HG02973 (cell line): ENCODE data around the gene BRICD5.

ENCODE experiments used
- ATAC-seq: cut with Tn5 transposase; IDR thresholded peaks from one replicate; pipeline ENCODE4 v1.9.1; 2021; ENCODE audit warnings: moderate library complexity; ENCODE audit not compliant: unreplicated experiment

BRICD5 gene

DNA sequence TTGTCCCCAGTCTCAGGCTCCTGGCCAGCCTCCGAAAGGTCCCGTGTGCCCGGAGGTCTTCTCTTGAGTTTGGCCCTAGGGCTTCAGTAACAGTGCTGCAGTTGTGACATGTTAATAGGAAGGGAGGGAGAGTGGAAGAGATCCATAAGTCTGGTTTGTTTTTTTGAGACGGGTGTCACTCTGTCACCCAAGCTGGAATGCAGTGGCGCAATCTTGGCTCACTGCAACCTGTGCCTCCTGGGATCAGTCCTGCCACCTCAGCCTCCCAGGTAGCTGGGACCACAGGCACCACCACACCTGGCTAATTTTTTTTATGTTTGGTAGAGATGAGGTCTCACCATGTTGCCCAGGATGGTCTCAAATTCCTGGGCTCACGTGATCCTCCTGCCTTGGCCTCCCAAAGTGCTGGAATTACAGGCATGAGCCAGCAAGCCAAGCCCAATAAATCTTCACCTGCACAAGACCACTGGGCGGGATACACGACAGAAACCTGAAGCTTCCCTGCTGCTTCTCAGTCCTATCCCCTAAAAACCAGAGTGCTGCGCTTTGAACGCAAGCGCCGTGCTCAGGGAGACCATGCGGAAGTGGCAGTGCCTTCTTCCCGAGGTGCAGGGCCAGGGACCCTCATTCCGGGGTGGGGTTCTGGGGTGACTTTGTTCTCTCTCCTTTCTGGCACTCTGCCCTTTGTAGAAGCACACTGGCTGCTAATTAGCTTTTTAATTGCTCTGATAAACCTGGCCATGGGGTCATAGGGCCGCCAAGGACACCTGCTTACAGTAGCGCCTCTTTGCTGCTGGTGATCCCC is 44.2 kb downstream of the BRICD5 start:
- ATAC-seq = no peak

DNA sequence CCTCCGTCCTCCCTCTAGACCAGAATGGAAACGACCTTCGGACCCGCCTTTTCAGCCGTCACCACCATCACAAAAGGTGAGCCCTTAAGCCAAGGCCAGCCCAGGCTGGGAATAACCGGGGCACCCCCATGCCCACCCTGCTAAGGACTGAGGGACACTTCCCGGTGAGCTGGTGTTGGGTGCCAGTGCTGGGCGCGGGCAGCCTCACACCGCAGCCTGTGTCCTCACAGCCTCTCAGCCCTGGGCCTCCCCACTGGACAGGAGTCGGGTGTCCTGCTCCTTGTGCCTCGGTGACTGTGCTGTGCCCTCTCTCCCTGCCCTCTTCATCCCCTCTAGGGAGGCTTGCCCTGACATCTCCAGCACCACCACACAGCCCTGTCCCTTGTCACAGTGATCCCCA is 44.8 kb downstream of the BRICD5 start:
- ATAC-seq = no peak

DNA sequence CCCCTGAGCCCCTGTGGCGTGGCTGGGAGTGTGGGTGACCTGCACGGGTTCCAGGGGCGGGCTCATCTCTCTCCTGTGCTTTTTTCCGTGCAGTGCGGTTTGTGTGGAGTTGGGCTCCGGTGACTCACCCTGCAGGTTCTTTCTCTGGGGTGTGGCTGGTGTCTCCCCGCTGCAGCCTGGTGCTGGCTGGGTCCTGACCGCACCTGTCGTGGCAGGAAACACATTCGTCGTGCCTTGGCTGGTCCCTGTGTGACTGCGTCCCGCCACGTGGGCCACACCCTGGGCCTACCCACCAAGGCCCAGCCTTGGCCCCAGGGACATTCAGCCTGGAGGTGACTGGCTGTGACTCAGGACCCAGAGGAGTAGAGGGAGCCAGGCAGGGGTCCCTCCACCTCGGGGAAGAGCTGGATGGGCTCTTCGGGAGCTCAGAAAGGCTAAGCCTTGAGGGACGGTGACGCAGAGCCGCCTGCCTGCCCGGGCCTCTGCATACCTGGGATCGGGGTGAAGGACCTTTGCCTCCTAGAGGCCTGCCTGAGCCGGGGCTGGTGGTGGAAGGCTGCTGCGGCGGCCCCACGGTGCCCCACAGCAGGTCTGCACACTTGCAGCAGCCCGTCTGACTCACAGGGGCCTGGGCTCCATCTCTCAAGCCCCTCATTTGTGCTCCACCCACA is 47.3 kb downstream of the BRICD5 start:
- no peak for ATAC-seq

DNA sequence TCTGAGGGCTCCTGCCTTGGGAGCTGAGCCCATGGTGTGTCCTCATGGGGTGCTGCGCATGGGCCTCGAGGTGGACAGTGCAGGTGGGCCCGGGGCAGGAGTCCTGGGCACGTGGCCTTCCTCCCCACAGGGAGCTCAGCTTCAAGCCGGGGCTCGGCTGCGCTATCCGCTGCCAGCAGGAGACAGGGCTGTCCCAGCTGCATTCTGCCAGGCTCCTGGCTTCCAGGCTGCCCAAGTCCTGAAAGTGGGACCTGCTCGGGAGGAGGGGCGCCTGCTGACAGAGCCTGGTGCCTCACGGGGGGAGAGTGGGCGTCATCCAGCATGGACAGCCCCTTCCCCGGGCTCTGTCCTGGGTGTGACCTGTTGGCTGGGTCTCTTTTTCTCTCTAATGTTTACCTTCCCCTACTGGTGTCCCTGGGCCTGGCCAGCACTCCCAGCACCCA is 48.0 kb downstream of the BRICD5 start:
- no peak for ATAC-seq

DNA sequence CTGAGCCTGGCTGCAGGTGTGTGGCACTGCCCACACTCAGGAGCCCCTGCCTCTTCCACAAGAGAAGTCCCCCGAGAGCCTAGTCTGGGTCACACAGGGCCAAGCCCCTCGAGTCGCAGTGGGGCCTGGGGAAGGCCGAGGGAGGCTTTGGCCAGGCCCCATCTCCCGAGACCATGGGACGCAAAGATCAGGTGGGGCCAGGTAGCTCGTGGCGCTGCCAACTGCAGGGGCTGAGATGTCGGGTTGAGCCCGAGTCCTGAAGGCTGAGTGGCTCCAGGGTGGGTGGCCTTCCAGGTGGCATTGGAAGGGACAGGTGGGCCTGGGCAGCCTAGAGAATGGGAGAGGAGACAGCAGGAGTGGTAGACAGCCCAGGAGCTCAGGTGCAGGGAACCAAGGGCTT is 48.8 kb downstream of the BRICD5 start:
- ATAC-seq = no peak

DNA sequence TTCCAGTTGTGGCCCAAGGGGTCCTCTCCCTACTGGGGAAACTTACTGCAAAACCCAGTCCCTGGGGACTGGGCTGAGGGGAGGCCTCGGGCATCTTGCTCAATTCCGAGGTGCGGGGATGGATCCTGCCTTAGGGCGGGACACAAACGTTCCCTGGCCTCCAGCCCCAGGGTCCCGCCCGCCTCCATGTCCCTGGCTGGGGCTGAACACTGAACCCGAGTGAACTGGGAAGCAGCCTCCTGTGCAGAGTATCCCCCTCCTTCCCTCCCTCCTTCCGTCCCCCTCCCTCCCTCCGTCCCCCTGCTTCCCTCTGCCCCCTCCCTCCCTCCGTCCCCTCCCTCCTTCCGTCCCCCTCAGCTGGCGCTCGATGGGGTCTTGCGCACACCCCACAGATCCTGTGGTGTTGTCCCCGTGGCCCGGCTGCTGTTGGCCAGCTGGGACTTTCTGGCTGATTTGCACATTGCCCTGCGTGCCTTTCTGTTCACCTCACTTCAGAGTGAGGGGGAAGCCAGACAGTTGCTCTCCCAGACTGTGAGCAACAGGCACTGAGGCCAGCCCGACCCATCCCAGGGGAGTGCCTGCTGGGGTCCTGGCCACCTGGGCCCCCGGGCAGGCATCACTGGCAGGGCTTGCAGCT is 49.6 kb downstream of the BRICD5 start:
- ATAC-seq = no peak
